Measurements from ENCODE around the gene KCNB1.
"Not testable (repeated sequence)": the region's sequence is repeated elsewhere in the genome, so short reads cannot be mapped to it uniquely, and the experiment has no call there.

KCNB1 gene

DNA sequence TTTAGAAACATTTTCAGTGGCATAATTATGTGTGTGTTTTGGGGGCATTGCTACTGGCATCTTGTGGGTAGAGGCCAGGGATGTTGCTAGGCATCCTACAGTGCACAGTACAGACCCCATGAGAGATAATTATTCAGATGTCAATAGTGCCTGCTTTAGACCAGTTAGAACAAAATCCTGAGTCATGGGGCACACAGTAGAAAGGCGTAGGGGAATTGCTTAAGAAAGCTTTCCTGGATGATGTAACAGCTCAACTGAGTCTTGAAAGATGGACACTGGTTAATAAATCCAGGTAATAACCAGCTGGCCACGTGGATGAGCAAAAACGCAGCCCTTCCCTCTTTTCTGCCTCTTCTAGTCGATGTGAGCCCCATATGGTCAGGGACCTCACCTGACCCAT is 51.1 kb downstream of the KCNB1 start:
- DNase-seq, result no peak

DNA sequence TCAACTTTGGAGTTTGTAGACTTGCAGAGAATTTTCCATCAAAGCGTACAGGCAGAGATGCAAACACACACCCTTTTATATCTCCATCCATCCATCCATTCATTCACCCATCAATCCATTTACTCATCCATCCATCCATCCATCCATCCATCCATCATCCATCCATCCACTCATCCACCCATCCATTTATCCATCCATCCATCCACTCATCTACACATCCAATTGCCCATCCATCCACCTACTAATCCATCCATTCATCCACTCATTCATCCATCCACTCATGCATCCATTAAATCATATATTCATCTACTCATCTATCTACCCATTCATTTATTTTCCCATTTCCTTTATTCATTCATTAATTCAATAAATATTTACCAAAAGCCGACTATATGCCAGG is 52.1 kb downstream of the KCNB1 start:
- no peak for DNase-seq

DNA sequence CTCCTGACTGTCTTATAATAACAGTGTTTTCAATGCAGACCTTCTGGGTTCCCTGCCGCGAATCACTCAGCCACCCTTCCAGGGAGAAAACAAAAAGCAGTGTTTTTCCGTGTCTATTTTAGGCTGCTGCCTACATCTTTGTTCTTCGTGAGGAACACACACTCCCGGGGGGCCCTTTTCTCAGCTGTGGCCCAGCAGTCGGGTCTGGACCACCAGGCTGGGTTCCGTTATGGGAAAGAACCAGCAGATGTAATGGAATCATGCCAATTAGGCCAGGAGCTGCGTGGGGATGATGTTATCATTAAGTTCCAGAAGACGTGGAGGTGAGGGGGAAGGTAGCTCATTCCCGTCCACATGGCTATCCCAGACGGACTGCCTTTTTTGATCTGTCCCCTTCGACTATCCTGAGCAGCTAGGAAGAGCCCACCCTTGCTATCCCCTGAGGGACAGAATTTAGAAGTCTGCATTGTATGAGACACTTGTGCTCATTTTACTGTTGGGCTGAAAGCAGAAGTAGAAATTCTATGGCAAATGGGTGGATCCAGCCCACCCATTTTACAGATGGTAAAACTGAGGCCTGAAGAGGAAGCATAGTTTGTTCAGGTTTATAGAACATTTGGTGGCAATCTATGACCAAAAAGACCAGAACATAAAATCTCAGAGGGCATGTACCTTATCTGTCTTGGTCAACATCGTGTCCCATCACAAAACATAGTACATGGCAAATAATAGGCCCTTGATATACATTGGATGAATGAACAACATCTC is 54.5 kb downstream of the KCNB1 start:
- DNase-seq, result no peak

GRCh38 chr20:49426873-49427272 is 55.6 kb downstream of the KCNB1 start:
- no peak for DNase-seq

- DNase-seq, result no peak
Measured at GRCh38 chr20:49426395-49426794, 56.1 kb downstream of the KCNB1 start.

DNA sequence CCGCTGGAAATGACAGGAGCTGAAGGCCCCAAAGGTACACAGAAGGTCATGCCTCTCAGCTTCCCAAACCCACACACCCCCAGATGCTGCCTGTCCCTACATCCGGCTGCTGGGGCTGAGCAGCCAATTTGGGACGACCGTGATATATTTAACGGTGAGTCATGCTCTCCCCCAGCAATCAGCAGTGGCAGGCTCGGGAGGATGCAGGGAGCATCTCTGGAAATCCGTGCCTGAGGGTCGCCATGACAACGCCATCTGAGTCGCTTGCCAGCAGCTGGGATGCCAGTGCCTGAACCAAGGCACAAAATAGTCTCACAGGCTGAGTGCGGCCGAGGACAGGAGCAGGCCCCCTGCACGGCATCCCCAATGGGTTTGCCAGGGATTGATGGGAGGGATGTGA is 57.9 kb downstream of the KCNB1 start:
- no peak for DNase-seq

DNA sequence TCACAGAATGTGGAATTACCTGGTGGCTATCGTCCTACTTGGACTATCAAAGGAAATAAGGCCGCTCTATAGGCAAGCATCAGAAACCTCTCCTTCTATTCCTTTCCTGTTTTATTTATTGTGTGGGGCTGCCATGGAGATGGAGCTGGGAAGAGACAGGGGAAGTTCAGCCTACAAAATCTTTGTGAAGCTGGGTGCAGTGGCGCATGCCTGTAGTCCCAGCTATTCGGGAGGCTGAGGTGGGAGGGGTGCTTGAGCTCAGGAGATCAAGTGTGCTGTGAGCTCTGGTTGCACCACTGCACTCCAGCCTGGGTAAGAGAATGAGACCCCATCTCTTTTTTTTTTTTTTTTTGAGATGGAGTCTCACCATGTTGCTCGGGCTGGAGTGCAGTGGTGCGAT is 60.3 kb downstream of the KCNB1 start:
- DNase-seq, result no peak

DNA sequence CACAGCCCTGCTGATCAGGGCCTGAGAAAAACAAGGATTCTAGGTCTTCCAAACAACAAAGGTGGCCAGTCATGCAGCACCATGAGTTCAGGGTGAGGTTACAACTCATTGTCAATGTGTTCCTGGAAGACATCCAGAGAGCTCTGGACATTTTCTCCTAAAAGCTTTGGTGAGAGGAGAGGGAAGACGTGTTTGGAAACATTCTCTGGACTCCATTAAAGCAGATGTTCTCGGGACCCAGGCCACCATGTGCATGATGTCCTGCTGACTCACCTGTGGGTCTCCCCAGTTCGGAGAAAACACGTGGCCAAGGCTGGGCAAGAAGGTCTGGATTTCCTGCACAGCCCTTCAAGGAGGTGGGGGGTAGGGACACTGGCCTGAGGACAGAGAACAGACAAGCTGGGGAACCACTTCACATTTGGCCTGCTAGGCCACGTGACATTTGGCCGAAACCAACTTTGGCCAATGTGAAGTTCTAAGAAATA is 61.6 kb downstream of the KCNB1 start:
- DNase-seq, result no peak

- DNase-seq, result no peak
Measured at GRCh38 chr20:49420292-49420691, 62.2 kb downstream of the KCNB1 start.

DNA sequence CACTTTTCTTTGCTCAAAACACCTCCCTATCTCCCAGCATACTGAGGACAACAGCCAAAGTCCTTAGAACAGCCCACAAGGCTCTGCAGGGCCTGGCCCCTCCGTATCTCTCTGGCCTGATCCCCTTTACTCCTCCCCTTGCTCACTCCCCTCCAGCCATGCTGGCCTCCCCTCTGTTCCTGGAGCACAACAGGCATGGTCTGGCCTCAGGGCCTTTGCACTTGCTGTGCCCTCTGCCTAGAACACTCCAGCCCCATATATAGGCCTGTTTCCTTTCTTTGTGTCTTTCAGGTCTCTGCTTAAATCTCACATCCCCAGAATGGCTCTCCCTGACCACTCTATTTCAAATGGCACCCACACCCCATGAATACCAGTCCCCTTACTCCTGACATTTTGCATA is 62.7 kb downstream of the KCNB1 start:
- no peak for DNase-seq

GRCh38 chr20:49418809-49419208 is 63.7 kb downstream of the KCNB1 start:
- no peak for DNase-seq

GRCh38 chr20:49417843-49418555 is 64.5 kb downstream of the KCNB1 start:
- no peak for DNase-seq

- DNase-seq, result no peak
Measured at GRCh38 chr20:49415668-49416044, 66.8 kb downstream of the KCNB1 start.

DNA sequence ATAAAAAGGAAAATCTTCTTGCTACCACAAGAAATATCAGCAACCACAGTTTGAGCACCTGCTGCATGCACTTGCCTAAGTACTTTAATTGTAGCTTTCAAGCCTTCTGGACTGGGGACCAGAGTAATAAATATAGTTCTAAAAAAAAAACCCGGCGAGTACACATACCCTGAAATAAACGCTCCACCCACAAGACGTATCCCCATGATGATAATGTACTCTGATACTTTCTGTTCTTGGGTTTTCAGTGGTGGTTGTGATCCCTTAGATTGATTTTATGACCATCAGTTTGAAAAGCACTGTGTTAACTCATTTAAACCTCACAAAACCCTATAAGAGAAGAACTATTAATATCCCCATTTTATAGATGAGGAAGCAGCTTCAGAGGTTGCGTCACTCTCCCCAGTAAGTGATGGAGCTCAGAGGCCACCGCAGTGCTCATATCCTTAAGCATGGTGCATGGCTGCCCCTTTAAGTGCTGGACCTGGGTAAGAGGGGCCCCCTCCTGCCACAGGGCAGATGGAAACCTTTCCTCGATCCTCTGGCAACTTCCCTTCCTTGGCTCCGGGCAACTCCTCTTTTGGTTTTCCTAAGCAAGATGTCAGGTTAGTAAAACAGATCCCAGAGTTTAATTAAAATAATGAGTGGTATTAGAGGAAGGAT is 67.3 kb downstream of the KCNB1 start:
- no peak for DNase-seq

DNA sequence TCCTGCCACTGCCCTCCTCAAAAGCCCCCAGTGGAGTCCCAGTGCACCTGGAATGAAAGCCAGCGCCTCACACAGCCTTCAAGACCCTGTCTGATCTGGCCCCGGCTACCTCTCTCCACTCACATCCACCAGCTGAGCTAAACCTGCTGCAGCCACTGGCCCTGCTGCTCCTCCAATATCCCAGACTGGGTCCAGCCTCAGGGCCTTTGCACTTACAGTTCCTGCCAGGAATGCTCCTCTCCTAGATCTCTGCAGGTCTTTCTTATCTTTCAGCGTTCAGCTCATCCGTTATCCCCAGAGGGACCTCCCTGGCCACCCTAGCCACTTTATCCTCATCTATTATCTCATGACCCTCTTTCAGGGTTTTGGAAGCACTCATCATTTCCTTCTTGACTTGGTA is 68.8 kb downstream of the KCNB1 start:
- DNase-seq, result no peak

- no peak for DNase-seq
Measured at GRCh38 chr20:49412953-49413352, 69.5 kb downstream of the KCNB1 start.

DNA sequence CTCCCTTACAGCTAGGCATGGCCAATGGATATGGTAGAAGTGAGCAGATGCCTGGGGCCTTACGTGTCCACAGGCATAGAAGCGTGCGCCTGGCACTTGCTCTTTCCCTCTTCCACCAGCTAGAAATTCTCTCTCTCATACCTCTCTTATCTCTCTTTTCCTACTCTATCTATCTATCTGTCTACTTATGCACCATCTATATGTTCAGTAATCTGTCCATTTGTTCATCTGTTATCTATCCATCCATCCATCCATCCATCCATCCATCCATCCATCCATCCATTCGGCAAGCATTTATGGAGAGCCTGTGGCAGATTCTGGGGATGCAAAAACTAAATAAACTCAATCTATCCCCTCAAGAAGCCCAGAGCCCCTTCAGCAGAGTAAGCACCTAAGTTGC is 70.2 kb downstream of the KCNB1 start:
- no peak for DNase-seq

- no peak for DNase-seq
Measured at GRCh38 chr20:49411221-49411925, 71.1 kb downstream of the KCNB1 start.

DNA sequence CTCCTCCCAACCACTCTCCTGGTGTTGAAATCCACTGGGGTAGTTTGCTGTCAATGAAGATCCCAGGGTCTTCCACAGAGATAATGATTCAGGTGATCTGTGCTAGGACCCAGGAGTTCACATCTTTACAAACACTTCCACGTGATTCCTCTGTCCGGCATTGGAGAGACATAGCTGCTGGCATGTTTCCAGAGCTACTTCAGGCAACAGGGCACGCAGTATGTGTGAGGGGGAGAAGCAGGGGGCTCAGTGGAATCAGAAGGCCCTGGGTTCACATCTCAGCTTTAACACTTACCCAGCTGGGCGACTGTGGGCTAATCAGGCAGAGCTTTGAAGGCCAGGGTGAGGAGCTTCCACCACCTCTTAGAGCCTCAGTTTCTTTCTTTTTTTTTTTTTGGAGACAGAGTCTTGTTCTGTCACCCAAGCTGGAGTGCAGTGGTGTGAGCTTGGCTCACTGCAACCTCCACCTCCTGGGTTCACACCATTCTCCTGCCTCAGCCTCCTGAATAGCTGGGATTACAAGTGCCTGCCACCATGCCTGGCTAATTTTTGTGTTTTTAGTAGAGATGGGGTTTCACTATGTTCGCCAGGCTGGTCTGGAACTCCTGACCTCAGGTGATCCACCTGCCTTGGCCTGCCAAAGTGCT is 72.4 kb downstream of the KCNB1 start:
- DNase-seq, result not testable (repeated sequence)

- DNase-seq, result no peak
Measured at GRCh38 chr20:49409302-49409974, 73.0 kb downstream of the KCNB1 start.

DNA sequence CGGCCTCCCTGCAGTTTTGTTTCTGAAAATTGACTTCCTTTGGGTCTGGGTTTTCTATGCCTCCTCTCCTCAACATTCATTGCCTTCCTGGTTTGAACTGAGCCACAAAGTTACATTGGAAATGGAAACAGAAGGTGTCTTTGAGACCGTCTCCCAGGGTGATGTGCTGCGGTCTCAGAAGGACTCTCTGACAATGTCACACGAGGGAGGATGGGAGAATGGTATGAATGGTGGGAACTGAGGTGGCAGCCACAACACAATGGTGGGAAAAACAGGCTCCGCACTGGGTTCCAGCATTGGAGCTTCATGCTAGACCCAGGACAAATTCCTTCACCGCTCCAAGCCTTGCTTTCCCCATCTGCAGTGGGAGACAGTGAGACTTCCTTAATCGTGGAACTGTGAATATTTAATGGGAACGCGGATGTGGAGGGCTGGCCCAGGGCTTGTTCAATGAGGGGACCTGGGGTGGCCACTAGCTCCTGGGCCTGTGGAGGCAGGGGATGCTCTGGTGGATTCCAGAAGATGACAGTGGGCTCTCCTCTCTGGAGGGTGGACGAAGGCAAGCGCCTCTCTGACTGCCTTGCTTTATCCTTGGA is 73.9 kb downstream of the KCNB1 start:
- no peak for DNase-seq

- DNase-seq, result no peak
Measured at GRCh38 chr20:49406666-49407065, 75.8 kb downstream of the KCNB1 start.

Data from amniotic stem cell (primary cell).